SU-DHL-6 (cell line): ENCODE results near the gene FTL.
A peak's percentile ranks its signal among the peaks of the same experiment; 100 is the strongest.

Source experiments
- H2AFZ ChIP-seq: fragments of 200-600 bp; sonication (generic); 2 replicates; pipeline ENCODE4 v1.6.1; 2014; ENCODE audit warnings: low read depth, mild to moderate bottlenecking, moderate library complexity, mixed read lengths, antibody characterized with exemption, low read length; ENCODE audit not compliant: severe bottlenecking
- H3F3A ChIP-seq: fragments of 200-600 bp; shearing (Covaris generic); 2 replicates; pipeline ENCODE4 v1.6.0; 2016; ENCODE audit warnings: antibody characterized with exemption, mild to moderate bottlenecking; ENCODE audit not compliant: insufficient read depth
- H3K27ac ChIP-seq: fragments of 200-600 bp; sonication (generic); 2 replicates; pipeline ENCODE4 v1.5.1; 2016; ENCODE audit warnings: low read depth, mild to moderate bottlenecking, low read length, moderate library complexity, mixed read lengths
- H3K27me3 ChIP-seq: fragments of 200-600 bp; sonication (generic), shearing (Covaris generic); 2 replicates; pipeline ENCODE4 v1.6.0; 2014; ENCODE audit warnings: mild to moderate bottlenecking, low read length
- H3K36me3 ChIP-seq: fragments of 200-600 bp; sonication (generic); 2 replicates; pipeline ENCODE4 v1.6.1; 2014; ENCODE audit warnings: mild to moderate bottlenecking, low read length, mixed read lengths
- H3K4me2 ChIP-seq: fragments of 300-600, 200-600 bp; shearing (Covaris generic), sonication (generic); 2 replicates; pipeline ENCODE4 v1.6.0; 2014; ENCODE audit warnings: low read length, low read depth, mild to moderate bottlenecking; ENCODE audit not compliant: poor library complexity, severe bottlenecking
- H3K4me3 ChIP-seq: fragments of 200-600 bp; sonication (generic); 2 replicates; pipeline ENCODE4 v1.5.1; 2014; ENCODE audit warnings: antibody characterized with exemption, low read length, mild to moderate bottlenecking, mixed read lengths; ENCODE audit not compliant: insufficient read depth, poor library complexity, severe bottlenecking
- H3K79me2 ChIP-seq: fragments of 200-600 bp; sonication (generic); 2 replicates; pipeline ENCODE4 v1.6.1; 2014; ENCODE audit warnings: mild to moderate bottlenecking, low read length, moderate library complexity; ENCODE audit not compliant: insufficient read depth
- H3K9ac ChIP-seq: fragments of 200-600 bp; sonication (generic); 2 replicates; pipeline ENCODE4 v1.7.0; 2014; ENCODE audit warnings: mild to moderate bottlenecking, low read length
- H3K9me2 ChIP-seq: fragments of 200-600 bp; sonication (generic); replicated peaks from 2 replicates; pipeline ENCODE4 v1.6.1; 2014; ENCODE audit warnings: low read length; ENCODE audit not compliant: insufficient read depth
- H3K9me3 ChIP-seq: fragments of 200-600 bp; sonication (generic); 2 replicates; pipeline ENCODE4 v1.6.1; 2014; ENCODE audit warnings: low read length, mixed read lengths; ENCODE audit not compliant: insufficient read depth
- H4K20me1 ChIP-seq: fragments of 200-600 bp; sonication (generic); 2 replicates; pipeline ENCODE4 v1.6.1; 2014; ENCODE audit warnings: low read depth, mild to moderate bottlenecking, antibody characterized with exemption, low read length, moderate library complexity, mixed read lengths
- CTCF ChIP-seq: fragments of 200-600 bp; sonication (generic); IDR thresholded peaks from one replicate; pipeline ENCODE4 v1.5.1; 2017; ENCODE audit warnings: antibody characterized with exemption, mild to moderate bottlenecking, low read length, moderate library complexity; ENCODE audit not compliant: insufficient read depth, poor library complexity, severe bottlenecking
- EZH2phosphoT487 ChIP-seq: fragments of 200-600 bp; sonication (generic), shearing (Covaris generic); conservative IDR thresholded peaks from 2 replicates; pipeline ENCODE4 v1.6.1; 2018; ENCODE audit warnings: mild to moderate bottlenecking, antibody characterized with exemption, low read length, moderate library complexity, mixed read lengths

Gene FTL

DNA sequence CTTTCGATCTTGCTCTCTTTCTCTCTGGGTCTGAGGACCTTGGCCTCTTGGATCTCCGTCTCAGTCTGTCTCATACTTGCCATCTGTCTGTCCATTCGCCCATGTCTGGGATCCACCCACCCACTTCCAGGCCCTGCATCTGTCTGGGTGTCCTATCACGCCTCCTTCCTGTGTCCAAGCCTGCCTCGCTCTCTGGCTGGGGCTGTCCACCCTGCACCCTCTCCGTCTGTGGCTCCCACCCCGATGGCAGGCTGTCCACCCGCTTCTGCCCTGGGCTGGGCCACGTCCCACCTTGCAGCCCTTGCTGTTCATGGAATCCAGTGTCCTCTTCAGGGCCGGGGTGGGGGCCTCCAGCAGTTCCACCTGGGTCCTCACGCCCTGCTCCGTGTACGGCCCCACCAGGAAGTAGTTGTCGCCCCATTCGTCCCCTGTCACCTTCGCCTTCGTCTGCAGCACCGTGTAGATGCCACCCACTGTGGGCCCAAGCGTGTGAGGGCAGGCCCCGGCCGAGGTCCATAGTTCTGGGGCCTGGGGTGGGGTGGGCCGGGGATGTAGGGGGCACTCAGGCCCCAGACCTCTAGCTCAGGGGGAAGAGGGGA lies 26.0 kb downstream of the FTL start:
- H3K9me2 ChIP-seq = no peaks in the 10 kb centered on the region
- no peak overlapping the region for H2AFZ ChIP-seq
- H3K79me2 ChIP-seq = peaks cover 36% of the 10 kb centered on the region
- TF ChIP-seq EZH2phosphoT487 = no peak
- H3K27me3 ChIP-seq = no peaks in the 10 kb centered on the region
- H3K9ac ChIP-seq = no peak overlapping the region
- no peak overlapping the region for H3K4me2 ChIP-seq
- no peak overlapping the region for H3K4me3 ChIP-seq
- no peaks in the 10 kb centered on the region for H3K9me3 ChIP-seq
- no peaks in the 10 kb centered on the region for H4K20me1 ChIP-seq
- no peaks in the 10 kb centered on the region for H3F3A ChIP-seq
- no peaks in the 10 kb centered on the region for H3K36me3 ChIP-seq
- H3K27ac ChIP-seq = no peak overlapping the region

DNA sequence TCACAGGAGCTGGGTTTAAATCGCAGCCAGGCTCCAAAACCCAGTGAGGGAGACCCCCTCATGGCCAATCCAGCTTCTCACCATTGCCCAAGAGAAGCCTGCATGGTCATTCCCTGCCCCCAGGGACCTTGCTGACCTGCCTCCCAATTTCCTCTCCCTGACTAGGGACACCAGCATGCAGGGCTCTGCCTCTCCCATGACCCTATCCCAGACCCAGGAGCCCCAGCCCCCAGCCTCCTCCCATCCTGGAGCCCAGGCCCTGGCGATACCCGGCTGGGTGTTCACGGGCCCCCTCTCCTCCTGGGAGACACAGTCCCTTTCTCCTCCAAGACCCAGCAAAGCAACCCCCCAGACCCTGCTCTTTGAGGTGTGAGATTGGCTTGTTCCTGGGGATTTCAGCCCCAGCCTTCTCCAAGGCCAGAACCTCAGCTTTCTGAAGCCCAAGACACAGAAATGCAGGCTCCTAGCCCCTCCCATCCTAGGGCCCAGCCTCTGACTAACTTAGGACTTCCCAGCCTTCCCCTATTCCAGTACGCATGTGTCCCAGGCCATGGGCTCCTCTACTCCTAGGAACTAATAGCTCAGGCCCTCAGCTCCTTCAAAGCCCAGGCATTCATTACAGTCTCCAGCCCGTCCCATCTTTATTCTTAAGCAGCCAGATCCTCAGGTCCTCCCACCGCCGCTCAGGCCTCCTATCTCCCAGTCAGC lies 26.9 kb downstream of the FTL start:
- H3K9me2 ChIP-seq = no peaks in the 10 kb centered on the region
- TF ChIP-seq CTCF (no peak), EZH2phosphoT487 (no peak)
- H3K9me3 ChIP-seq = no peaks in the 10 kb centered on the region
- H3K27me3 ChIP-seq = no peaks in the 10 kb centered on the region
- H3K4me2 ChIP-seq = peak overlapping the region; percentile 91
- H3K9ac ChIP-seq = peak overlapping the region; percentile 92
- H3K27ac ChIP-seq = 0 out of 2 replicates have a peak overlapping the region, but pooled peaks have one; percentile 38
- no peaks in the 10 kb centered on the region for H3K36me3 ChIP-seq
- no peaks in the 10 kb centered on the region for H4K20me1 ChIP-seq
- peak overlapping the region; percentile 97 for H3K4me3 ChIP-seq
- H3K79me2 ChIP-seq = peaks cover 43% of the 10 kb centered on the region
- H3F3A ChIP-seq = no peaks in the 10 kb centered on the region
- peak overlapping the region; percentile 56 for H2AFZ ChIP-seq

DNA sequence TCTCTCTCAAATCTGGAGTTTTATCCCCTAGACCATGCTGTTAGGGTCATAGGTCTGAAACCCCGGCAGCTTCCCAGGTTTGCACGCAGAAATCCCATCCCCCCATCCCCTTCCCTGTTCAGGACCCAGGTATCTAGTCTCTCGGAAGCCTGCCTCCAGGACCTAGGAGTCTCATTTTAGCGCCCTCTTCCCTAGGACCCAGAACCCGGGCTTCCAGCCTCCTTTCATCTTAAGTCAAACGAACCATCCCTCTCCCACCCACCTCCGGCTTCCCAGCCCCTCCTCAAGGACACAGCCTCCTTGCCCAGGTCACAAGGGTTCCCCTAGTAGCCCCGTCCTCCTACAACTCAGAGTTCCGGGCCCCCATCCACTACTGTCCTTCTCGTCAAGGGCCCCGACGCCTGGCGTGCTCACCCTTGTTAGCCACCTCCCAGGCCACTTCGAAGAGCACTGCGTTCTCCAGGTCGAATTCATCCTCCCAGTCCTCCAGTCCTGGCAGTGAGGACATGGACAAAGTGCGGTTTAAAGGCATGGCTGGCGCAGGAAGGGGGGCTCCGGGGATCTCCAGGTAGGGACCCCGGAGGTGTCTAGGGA lies 27.6 kb downstream of the FTL start:
- peak overlapping the region; percentile 92 for H3K9ac ChIP-seq
- H4K20me1 ChIP-seq = no peaks in the 10 kb centered on the region
- peak overlapping the region; percentile 91 for H3K4me2 ChIP-seq
- no peaks in the 10 kb centered on the region for H3K9me3 ChIP-seq
- H3F3A ChIP-seq = no peaks in the 10 kb centered on the region
- peak overlapping the region; percentile 38 for H3K27ac ChIP-seq
- peak overlapping the region; percentile 97 for H3K4me3 ChIP-seq
- H3K9me2 ChIP-seq = no peaks in the 10 kb centered on the region
- TF ChIP-seq CTCF (no peak), EZH2phosphoT487 (no peak)
- peaks cover 49% of the 10 kb centered on the region for H3K79me2 ChIP-seq
- peak overlapping the region; percentile 56 for H2AFZ ChIP-seq
- no peaks in the 10 kb centered on the region for H3K36me3 ChIP-seq
- H3K27me3 ChIP-seq = no peaks in the 10 kb centered on the region
